ENCODE data around the gene NUDT13. TPM values are rescaled to one million over a fixed set of nuclear protein-coding genes. Genes with fewer than 3 reads are reported as not detected.

The NUDT13 gene
- total and polyA plus RNA-seq, 7 experiments from 2014 or later = 1.2 to 3.5 (median 1.5) TPM

DNA sequence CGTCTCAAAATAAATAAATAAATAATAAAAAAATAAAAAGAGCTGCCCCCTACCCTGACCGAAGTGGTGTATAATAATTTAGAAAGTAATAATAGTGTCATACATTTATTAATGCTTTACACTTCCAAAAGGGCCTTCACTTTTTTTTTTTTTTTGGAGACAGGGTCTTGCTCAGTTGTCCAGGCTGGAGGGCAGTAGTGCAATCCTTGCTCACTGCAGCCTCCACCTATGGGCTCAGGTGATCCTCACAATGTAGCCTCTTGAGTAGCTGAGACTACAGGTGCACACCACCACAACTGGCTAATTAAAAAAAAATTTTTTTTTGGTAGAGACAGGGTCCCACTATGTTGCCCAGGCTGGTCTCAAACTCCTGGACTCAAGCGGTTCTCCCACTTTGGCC is 59.1 kb downstream of the NUDT13 start:
- H3K27ac Mint-ChIP-seq = peak overlapping the region in 1 of 9 donors; percentile 56
- H3K9me3 Mint-ChIP-seq = no peaks in the 10 kb centered on the region
- Histone ChIP-seq H3K9me3 (ENCODE audit: control insufficient read depth in 2 of 3, low read length in 3 of 3) (no peaks in the 10 kb centered on the region), H3K36me3 (ENCODE audit: control insufficient read depth in 2 of 3, insufficient read depth in 3 of 3, low read length in 3 of 3) (peaks cover 0 to 3% (median 0%) of the 10 kb centered on the region in 3 experiments), H3K4me3 (ENCODE audit: low read length) (no peak overlapping the region), H3K4me1 (ENCODE audit: control insufficient read depth in 2 of 2, insufficient read depth in 2 of 2, low read length in 2 of 2) (peaks cover 24 to 28% of the 10 kb centered on the region in 2 donors), H3K27me3 (ENCODE audit: control insufficient read depth in 2 of 2, insufficient read depth in 2 of 2, low read length in 2 of 2) (no peaks in the 10 kb centered on the region), H3K27ac (ENCODE audit: low read depth, low read length) (no peak overlapping the region)
- ATAC-seq (no peak), DNase-seq (no peak)
- ChIA-PET POLR2A (interaction anchor here (1.1 to 3.2 kb wide), 3 partner anchors 70 to 82 kb away, joined by 3 to 17 read pairs (median 3); partner anchors contain the start of gene P4HA1), CTCF (interaction anchor here (0.6 to 1.3 kb wide), 3 partner anchors 11 to 80 kb away, joined by 3 to 5 read pairs (median 4); partner anchors contain the start of gene P4HA1)
- no peaks in the 10 kb centered on the region for H3K27me3 Mint-ChIP-seq
- peaks cover 0 to 9% (median 4%) of the 10 kb centered on the region in 5 donors for H3K36me3 Mint-ChIP-seq
- intact Hi-C loops (cut with micrococcal nuclease) = loop anchor here (5.0 kb wide), 2 partner anchors 328 to 458 kb away; partner anchors contain the start of gene PPP3CB (in 1 of the 2)
- H3K4me3 Mint-ChIP-seq = peak overlapping the region in 7 of 10 donors; percentile 21 to 99 (median 56)
- peaks cover 27 to 45% (median 34%) of the 10 kb centered on the region in 7 donors for H3K4me1 Mint-ChIP-seq

DNA sequence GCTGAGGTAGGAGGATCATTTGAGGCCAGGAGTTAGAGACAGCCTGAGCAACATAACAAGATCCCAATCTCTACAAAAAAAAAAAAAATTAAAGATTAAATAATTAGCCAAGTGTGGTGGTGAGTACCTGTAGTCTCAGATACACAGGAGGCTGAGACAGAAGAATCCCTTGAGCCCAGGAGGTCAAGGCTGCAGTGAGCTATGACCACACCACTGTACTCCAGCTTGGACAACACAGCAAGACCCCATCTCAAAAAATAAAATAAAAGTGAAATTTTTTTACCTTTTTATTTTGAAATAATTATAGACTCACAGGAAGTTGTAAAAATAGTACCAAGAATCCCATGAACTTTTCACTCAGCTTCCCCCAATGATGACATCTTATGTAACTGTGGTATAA is 62.6 kb downstream of the NUDT13 start:
- Histone ChIP-seq H3K4me1 (ENCODE audit: control insufficient read depth in 2 of 2, insufficient read depth in 2 of 2, low read length in 2 of 2) (peaks cover 5 to 10% of the 10 kb centered on the region in 2 donors), H3K36me3 (ENCODE audit: control insufficient read depth in 2 of 3, insufficient read depth in 3 of 3, low read length in 3 of 3) (peaks cover 0 to 4% (median 4%) of the 10 kb centered on the region in 3 experiments), H3K27ac (ENCODE audit: low read depth, low read length) (no peak overlapping the region), H3K9me3 (ENCODE audit: control insufficient read depth in 2 of 3, low read length in 3 of 3) (no peaks in the 10 kb centered on the region), H3K4me3 (ENCODE audit: low read length) (no peak overlapping the region), H3K27me3 (ENCODE audit: control insufficient read depth in 2 of 2, insufficient read depth in 2 of 2, low read length in 2 of 2) (no peaks in the 10 kb centered on the region)
- peaks cover 1 to 14% (median 8%) of the 10 kb centered on the region in 5 donors for H3K36me3 Mint-ChIP-seq
- ATAC-seq = no peak
- no peaks in the 10 kb centered on the region for H3K27me3 Mint-ChIP-seq
- H3K27ac Mint-ChIP-seq = no peak overlapping the region
- POLR2A ChIA-PET = interaction anchor here (0.6 kb wide), 1 partner anchor 213 kb away, joined by 5 read pairs; no protein-coding TSS in a partner anchor
- CTCF ChIA-PET = no interaction called here
- H3K9me3 Mint-ChIP-seq = no peaks in the 10 kb centered on the region
- H3K4me3 Mint-ChIP-seq = no peak overlapping the region
- DNase-seq = no peak
- intact Hi-C loops (cut with micrococcal nuclease) = no loop called here
- peaks cover 0 to 16% (median 7%) of the 10 kb centered on the region in 7 donors for H3K4me1 Mint-ChIP-seq

- Mint-ChIP-seq H3K27ac (no peak overlapping the region), H3K4me1 (peaks cover 0 to 7% (median 0%) of the 10 kb centered on the region in 7 donors), H3K9me3 (no peaks in the 10 kb centered on the region), H3K4me3 (no peak overlapping the region), H3K27me3 (no peaks in the 10 kb centered on the region), H3K36me3 (peaks cover 1 to 18% (median 10%) of the 10 kb centered on the region in 5 donors)
- H3K9me3 ChIP-seq (ENCODE audit: control insufficient read depth in 2 of 3, low read length in 3 of 3) = no peaks in the 10 kb centered on the region
- ATAC-seq (no peak), DNase-seq (no peak)
- peaks cover 0 to 7% (median 4%) of the 10 kb centered on the region in 3 experiments for H3K36me3 ChIP-seq (ENCODE audit: control insufficient read depth in 2 of 3, insufficient read depth in 3 of 3, low read length in 3 of 3)
- H3K4me3 ChIP-seq (ENCODE audit: low read length) = no peak overlapping the region
- intact Hi-C loops (cut with micrococcal nuclease) = no loop called here
- POLR2A ChIA-PET = no interaction called here
- peaks cover 0 to 3% of the 10 kb centered on the region in 2 donors for H3K4me1 ChIP-seq (ENCODE audit: control insufficient read depth in 2 of 2, insufficient read depth in 2 of 2, low read length in 2 of 2)
- H3K27me3 ChIP-seq (ENCODE audit: control insufficient read depth in 2 of 2, insufficient read depth in 2 of 2, low read length in 2 of 2) = no peaks in the 10 kb centered on the region
- CTCF ChIA-PET = no interaction called here
- no peak overlapping the region for H3K27ac ChIP-seq (ENCODE audit: low read depth, low read length)
These were observed 64.1 kb downstream of the NUDT13 start for GRCh38 chr10:73174148-73174925.

Other genes starting within 250 kb of the NUDT13 start
- gene OIT3, start 216.7 kb upstream of the NUDT13 start, total RNA-seq = under 1 TPM in 1 of 5 experiments, not detected in 4; 0.49 TPM
- not detected for gene OIT3, start 216.7 kb upstream of the NUDT13 start, polyA plus RNA-seq
- not detected for gene PLA2G12B, start 155.6 kb upstream of the NUDT13 start, total RNA-seq
- not detected for gene PLA2G12B, start 155.6 kb upstream of the NUDT13 start, polyA plus RNA-seq
- 10 to 100 TPM; 10.5 to 74.7 (median 14.7) TPM for gene P4HA1, start 13.6 kb upstream of the NUDT13 start, total RNA-seq
- gene P4HA1, start 13.6 kb upstream of the NUDT13 start, polyA plus RNA-seq = 10 to 100 TPM; 13.4 to 16.8 TPM
- 10 to 100 TPM; 30.2 to 42.7 (median 33.1) TPM for gene ECD, start 57.6 kb downstream of the NUDT13 start, total RNA-seq
- 10 to 100 TPM; 31.9 to 33.1 TPM for gene ECD, start 57.6 kb downstream of the NUDT13 start, polyA plus RNA-seq
- 10 to 100 TPM; 13.7 to 21.0 (median 16.3) TPM for gene FAM149B1, start 57.7 kb downstream of the NUDT13 start, total RNA-seq
- gene FAM149B1, start 57.7 kb downstream of the NUDT13 start, polyA plus RNA-seq = 1 to 10 TPM; 4.6 to 5.1 TPM
- gene DNAJC9, start 136.8 kb downstream of the NUDT13 start, total RNA-seq = 10 to 100 TPM; 14.5 to 47.7 (median 26.8) TPM
- gene DNAJC9, start 136.8 kb downstream of the NUDT13 start, polyA plus RNA-seq = 10 to 100 TPM; 31.2 to 33.8 TPM
- 10 to 100 TPM; 29.6 to 99.9 (median 47.6) TPM for gene MRPS16, start 142.2 kb downstream of the NUDT13 start, total RNA-seq
- 100 to 1,000 TPM in 1 of 2 donors, 10 to 100 TPM in 1; 76.1 to 104 TPM for gene MRPS16, start 142.2 kb downstream of the NUDT13 start, polyA plus RNA-seq
- gene CFAP70, start 248.4 kb downstream of the NUDT13 start, total RNA-seq = 1 to 10 TPM in 4 of 5 experiments, under 1 TPM in 1; 0.80 to 5.4 (median 4.6) TPM
- under 1 TPM; 0.66 to 0.69 TPM for gene CFAP70, start 248.4 kb downstream of the NUDT13 start, polyA plus RNA-seq